Dermis microvascular lymphatic vessel endothelial cell (primary cell): Measurements from ENCODE around the gene SHISA4. TPM values are rescaled to one million over a fixed set of nuclear protein-coding genes. Genes with fewer than 3 reads are reported as not detected.
"Not testable (repeated sequence)": the region's sequence is repeated elsewhere in the genome, so short reads cannot be mapped to it uniquely, and the experiment has no call there.

Source experiments
- DNase-seq, 2 donors: peaks; one replicate each; pipeline versions ENCODE4 v3.0.0 to v3.0.0-alpha.2; 2010; ENCODE audit warnings: low read depth in 2 of 2
- total RNA-seq: library from RNA; depleted of rRNA; stranded (reverse); fragments of >200 nt; gene quantifications from 2 replicates; pipeline ENCODE4 v1.2.1, GENCODE V29; 2014

Gene SHISA4
- total RNA-seq = 6.2 and 12.1 TPM in 2 replicates

GRCh38 chr1:201888282-201889089 lies at the start of gene SHISA4:
SHISA4 (plus strand) TSS chr1:201888898; CDS start chr1:201888995, 97 bp downstream.
- peak in 1 of 2 donors; percentile 76 for DNase-seq

DNA sequence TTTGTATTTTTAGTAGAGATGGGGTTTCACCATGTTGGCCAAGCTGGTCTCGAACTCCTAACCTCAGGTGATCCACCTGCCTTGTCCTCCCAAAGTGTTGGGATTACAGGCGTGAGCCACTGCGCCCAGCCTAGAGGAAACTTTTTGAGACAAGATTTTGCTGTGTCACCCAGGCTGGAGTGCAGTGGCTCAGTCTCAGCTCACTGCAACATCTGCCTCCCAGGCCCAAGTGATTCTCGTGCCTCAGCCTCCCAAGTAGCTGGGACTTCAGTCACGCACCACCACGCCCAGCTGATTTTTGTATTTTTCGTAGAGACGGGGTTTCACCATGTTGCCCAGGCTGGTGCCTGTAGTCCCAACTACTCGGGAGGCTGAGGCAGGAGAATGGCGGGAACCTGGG lies 49.6 kb upstream of the SHISA4 start:
- DNase-seq = not testable (repeated sequence)

- DNase-seq = no peak
Measured at GRCh38 chr1:201840055-201840454, 48.6 kb upstream of the SHISA4 start.

DNA sequence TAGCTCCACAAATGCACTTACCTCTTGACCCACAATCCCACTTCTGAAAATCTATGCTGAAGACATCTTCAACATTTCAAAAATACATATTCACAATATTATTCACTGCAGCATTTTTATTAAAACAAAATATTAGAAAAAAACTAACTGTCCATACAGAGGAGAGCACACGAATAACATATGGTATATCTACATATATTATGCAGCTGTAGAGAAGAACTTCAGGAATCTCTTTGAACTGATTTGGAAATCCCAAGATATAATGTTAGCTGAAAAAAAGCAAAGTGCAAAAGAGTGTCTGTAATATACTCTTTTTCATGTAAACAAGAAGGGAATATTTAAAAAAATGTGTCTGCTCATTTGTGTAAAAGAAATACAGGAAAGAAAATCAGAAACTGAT lies 48.2 kb upstream of the SHISA4 start:
- no peak for DNase-seq

DNA sequence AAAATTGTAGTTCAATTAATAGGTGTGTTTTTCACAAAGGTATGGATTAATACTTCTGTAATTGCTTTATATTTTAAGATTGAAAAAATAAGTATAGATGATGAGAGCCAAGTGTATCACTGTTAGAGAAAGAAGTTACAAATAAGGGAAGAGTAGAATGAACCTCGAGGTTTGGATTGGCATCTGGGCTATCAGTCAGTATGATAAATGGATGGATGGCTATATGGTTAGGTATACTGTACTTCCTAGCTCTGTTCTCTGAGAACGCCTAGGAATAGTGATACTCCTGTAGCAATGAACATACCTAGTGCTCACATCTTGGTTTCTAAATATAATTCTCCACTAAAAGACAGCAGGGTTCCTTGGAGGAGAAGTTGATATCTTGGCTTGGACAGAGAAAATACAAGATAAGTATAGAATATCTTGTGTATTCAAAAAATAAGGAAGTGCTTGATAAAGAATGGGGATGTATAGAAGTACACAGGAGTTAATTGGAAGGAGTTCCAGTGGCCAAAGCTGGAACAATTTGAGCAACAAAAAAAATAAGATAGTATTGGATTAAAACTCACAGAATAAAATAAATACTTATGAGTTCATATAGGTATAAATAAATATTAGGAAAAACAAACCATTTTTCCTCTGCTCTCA lies 47.3 kb upstream of the SHISA4 start:
- no peak for DNase-seq

- DNase-seq = no peak
Measured at GRCh38 chr1:201842472-201843027, 46.1 kb upstream of the SHISA4 start.

GRCh38 chr1:201845331-201846083 lies 43.2 kb upstream of the SHISA4 start:
- DNase-seq = no peak

DNA sequence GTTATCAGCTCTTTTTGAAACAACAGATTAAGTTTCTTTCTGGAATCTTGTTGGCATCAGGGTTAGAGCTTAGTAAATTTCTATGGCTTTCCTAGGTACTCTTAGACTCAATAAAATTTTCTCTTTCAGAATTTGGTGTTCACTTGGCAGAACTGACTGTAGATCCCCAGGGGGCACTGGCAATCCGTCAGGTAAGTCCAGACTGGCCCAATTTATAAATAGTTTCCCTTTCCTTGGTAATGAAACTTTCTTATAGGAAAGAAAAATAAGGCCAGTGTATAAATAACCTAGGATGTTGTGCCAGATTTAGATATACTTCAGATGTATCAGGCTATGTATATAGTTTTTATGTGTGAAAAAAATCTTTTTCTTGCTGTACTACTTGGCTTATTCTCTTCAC lies 41.5 kb upstream of the SHISA4 start:
- no peak for DNase-seq

DNA sequence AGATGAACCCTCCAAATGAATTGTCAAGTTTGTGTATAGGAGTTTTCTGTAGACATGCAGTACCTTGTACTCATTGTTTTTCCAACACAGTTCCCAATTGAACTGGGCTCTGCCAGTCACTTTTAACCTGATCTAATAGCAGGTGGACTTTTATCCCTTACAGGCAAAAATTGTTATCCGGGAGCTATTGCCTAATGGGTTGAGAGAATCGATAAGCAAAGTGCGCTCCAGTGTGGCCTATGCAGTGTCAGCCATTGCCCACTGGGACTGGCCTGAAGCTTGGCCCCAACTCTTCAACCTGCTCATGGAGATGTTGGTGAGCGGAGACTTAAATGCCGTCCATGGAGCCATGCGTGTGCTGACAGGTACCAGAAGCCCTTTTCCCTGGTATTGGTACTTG lies 40.5 kb upstream of the SHISA4 start:
- no peak for DNase-seq

DNA sequence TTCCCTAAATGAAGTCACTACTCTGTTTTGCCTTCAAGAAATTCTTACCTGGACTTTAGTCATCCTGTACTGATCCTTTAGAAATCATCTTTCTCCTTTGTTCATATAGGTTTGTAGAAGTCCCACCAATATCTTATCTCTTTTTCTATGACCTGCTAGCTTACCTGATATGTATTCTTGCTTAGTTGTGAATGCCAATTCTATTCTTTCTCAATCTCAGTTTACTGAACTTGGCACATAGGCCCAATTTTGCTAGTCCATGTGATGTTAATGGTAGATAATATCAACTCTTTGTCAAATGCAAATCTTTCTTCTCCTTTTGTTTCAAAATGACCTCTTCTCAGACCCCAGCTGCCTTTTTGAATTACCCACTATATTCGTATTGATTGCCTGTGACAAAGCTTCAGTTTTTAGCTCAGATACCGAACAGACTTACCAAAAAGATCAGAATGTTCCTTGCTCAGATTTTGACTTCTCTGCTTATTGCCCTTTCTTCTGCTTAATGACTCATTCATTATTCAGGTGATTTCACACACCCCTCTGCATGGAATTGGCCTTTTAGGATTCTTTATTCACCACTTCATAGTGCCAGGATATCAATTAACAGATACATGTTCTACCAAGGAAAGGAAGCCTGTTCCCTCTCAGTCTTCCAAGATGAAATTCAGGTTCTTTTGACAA lies 39.2 kb upstream of the SHISA4 start:
- DNase-seq = peak in 1 of 2 donors; percentile 50

DNA sequence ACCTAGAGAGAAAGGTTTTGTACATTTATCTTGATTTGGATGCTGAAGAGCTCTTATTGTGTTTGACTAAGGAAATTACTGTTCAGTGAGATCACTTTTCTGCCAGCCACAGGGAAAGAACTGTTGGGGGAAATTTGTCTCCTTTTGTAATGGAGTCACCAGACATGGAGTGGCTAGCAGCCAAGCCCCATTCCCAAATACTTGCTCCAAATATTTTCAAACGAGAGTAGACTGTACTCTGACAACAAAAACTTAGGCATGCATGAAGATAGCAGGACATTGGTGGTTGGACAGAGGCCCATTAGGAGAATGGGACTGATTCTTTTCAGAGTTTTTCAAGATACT lies 38.7 kb upstream of the SHISA4 start:
- DNase-seq = peak in 1 of 2 donors; percentile 82

- no peak for DNase-seq
Measured at GRCh38 chr1:201851949-201852348, 36.7 kb upstream of the SHISA4 start.

DNA sequence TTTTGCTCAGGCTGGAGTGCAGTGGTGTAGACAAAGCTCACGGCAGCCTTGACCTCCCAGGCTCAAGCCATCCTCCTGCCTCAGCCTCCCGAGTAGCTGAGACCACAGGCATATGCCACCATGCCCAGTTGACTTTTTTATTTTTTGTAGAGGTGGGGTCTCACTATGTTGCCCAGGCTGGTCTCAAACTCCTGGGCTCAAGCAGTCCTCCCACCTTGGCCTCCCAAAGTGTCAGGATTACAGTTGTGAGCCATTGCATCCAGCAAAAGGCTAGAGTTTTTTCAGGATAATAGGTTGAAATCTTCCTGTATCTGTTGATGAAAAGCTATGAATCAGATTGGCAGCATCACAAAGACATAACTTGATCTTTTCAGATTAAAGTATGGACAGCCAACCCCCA lies 32.0 kb upstream of the SHISA4 start:
- DNase-seq = not testable (repeated sequence)

- DNase-seq = peak; percentile 35 to 88
Measured at GRCh38 chr1:201859424-201859823, 29.3 kb upstream of the SHISA4 start.

GRCh38 chr1:201861448-201861847 lies 27.2 kb upstream of the SHISA4 start:
- DNase-seq = no peak

DNA sequence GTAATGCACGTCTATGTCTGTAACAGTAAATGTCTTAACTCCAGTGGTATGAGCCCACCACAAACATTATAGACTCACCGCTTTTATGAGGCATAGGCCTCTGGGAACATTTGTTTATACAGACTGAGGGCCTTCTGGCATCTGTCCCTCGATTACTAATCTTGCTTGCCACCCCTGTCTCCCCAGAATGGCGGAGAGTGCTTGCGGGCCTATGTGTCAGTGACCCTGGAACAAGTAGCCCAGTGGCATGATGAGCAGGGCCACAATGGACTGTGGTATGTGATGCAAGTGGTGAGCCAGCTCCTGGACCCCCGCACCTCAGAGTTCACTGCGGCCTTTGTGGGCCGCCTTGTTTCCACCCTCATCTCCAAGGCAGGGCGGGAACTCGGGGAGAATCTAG lies 18.3 kb upstream of the SHISA4 start:
- no peak for DNase-seq

GRCh38 chr1:201874672-201875071 lies 14.0 kb upstream of the SHISA4 start:
- no peak for DNase-seq

DNA sequence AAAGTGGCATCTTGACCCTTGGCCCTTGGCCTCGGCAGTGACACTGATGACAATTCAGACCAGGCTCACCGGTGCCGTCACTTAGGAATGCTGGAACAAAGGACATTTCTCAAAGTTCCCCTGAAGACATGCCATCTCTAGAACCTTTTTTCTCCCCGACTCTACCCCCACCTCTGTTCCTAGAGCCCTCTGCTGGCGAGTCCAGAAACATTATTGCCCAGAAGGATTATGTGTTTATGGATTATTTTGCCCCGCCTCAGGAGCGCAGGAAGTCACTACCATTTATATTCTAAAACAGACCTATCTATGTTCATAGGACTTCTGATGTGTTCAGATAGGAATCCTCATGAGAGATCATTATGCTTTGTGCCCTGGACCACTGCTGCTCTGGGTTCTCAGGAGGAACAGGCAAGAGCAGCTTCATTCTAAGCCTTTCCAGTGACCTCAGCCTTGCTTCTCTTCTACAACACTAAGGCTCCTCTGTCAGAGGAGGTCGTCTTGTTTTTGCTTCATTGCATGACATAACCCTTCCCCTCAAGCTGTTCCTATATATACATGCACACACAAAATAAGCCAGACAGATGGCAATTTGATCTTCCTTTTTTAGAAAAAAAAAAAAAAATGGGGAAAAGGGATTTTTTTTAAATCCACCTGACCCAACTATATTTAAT lies 12.4 kb upstream of the SHISA4 start:
- peak in 1 of 2 donors; percentile 49 for DNase-seq

GRCh38 chr1:201877877-201878401 lies 10.8 kb upstream of the SHISA4 start:
- DNase-seq = peak; percentile 23 to 61

GRCh38 chr1:201880928-201881571 lies 7.6 kb upstream of the SHISA4 start:
- no peak for DNase-seq
